ENCODE measurements around the gene MAML3.

The MAML3 gene

DNA sequence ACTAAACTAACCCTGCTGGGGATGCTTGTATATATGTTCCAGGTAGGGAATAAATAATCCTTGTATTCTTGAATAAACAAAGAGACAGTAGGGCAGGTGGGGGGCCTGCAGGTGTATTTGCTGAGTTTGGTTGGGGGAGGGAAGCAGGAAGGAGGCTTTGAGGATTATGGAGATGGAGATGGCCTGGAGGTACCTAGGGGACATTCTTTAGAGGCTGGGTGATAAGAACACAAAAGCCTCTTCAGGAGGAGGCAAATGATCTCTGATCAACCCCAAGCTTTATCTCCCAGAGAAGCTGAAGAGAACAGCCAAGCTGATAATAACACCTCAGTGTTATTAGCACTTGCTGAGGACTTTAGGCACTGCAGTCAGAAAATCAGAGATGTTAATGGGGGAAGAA is 300.7 kb downstream of the MAML3 start:
- no peak for DNase-seq

DNA sequence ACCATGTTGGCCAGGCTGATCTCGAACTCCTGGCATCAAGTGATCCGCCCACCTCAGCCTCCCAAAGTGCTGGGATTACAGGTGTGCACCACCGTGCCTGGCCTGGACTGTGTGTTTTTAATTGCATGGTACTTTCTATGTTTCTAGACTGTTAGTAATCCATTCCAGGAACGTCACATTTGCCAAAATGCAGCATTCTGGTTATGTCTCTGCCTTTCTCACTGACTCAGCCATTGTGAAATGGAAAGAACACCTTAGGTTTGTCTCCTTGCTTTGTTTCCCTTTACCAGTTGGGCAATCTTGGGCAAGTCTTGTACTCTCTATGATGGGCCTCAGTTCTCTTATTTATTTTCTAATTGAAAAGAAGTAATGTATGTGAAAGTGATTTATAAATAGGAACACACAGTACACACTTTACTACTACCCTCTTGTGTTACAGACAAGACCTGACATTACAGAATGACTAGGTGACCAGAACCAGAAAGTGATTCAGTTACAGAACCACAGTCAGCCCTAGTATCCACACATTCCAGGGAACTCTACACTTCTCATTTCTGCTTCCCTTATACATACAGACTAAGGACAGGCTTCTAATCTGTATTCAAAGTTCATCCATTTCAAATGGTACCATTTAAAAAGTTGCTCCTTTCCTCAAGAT is 301.2 kb downstream of the MAML3 start:
- DNase-seq: no peak

DNA sequence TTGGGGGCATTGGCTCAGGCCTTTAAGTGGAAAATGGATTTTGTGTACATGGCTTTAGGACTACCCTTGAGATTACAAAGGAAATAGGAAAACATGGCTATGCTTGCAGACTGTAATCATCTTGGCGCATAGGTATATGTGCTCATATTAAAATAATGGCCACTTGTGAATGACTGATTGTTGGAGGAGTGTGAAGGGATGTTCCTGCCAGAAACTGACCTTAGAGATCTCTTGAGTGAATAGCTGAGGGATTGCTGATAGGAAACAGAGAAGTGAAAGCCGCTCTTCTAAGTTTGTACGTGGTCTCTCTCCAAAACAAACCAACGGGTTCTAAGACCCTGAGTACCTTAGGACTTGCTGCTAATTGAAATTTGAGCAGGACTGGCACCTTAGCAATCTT is 302.3 kb downstream of the MAML3 start:
- DNase-seq: no peak

DNA sequence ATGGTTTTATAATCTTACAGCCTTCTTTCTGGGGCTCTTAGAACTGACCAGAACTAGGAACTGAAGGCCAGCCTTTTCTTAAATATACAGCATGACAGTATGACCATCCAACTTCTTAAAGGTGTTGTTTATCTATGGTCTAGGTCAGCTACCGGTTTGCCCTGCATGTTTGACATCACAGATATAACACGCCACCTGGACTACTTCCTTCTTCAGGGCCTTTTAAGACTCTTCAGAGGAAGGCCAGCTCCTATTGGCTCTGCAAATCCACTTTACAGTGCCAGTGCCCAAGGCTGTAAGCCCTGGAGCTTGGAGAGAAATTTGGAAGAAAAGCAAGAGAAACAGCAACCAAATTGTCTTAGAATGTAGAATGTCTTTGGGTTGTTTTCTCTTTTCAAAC is 302.9 kb downstream of the MAML3 start:
- no peak for DNase-seq

DNA sequence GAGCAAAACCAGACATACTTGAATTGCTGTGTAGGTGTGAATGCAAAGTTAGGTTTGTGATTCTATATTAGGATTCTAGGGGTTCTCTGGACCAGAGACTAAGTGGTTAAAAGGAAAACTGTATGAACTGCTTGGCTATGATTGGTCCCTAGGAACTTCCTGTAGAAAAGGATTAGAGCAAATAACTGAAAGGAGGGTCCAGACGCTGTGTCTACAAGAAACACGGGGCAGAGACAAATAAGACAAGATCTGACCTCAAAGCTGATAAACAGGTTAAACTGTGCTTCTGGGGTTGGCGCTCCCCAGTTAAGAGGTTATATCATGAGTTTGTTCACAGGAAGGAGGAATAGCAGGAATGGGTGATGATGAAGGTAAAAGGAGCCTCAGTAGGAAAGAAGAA is 304.8 kb downstream of the MAML3 start:
- no peak for DNase-seq

DNA sequence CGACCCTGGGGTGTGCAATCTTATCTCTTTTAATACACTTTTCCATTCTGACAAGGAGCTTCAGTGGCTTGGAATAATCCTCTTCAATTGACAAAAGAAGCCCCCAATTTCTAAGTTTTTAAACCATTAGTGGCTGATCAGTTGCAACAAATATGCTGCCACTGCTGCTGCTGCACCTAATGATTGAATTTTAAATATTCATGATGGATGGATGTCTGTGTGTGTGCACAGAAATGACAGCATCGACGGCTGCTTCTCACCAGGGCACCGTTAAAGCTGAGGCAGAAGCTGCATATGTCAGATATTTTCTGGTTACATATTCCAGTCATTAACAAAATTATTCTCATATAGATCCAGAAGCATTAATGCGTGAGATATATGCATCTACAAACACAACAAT is 306.0 kb downstream of the MAML3 start:
- DNase-seq: no peak

DNA sequence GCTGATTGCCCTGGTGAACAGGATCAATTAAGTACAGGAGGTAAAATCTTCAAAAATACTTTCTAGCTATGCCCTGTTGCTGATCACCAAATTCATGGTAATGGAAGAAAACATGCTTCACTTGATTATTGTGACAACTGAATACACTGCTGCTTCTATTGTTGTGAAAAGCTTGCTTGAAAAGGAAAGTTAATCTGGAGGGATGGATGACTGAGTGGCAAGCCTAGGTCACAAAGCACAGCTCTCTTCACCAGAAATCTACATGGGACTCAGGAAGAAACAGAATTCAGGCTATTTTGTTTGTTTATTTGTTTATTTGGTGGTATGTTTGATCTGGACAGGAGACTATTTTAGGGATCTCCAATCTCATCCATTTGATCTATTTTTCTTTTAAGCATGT is 306.4 kb downstream of the MAML3 start:
- DNase-seq: no peak

DNA sequence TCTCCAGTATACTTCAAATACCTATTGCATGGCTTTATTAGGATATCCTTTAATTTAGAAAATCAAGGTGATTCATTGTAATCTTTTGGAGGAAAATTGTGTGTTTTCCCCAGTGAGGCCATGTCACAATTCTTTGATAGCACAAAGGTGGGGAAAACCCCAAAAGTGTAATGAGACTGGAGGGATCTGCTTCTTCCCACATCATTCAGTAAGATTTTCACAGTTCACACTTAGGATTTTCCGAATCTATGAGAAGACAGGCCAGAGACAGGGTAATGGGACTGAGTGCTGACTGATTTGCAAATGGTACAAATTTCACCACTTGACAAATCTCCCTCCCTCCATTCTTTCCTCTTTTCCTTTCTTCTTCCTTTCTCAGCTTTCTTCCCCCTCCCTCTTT is 307.2 kb downstream of the MAML3 start:
- no peak for DNase-seq

DNA sequence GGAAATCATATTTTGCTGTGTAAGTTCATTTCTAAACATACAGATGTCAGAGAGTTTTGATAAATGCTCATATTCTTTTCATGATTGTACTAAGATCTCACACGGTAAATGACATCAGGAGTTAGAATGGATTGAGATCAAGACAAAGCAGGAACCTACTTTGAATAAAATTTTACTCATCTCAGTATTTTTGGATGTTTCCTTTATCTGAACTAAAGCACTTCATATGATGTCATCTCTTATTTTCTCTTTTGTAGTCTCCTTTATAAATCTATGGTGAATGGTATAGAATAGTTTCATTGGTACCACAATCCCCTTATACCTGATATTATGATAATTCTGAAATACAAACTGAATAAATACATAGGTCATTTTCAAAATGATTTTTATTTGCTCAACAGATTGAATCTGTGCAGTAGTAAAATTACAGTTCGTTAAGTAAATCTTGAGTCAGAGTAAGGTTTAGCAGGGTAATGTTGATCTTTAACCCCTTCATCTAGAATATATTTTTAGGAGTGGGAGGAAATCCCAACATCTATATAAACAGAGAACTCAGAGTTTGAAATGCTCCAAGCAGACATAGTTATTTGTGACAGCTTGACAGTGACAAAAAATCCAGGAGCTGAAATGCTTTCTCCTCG is 308.4 kb downstream of the MAML3 start:
- no peak for DNase-seq

DNA sequence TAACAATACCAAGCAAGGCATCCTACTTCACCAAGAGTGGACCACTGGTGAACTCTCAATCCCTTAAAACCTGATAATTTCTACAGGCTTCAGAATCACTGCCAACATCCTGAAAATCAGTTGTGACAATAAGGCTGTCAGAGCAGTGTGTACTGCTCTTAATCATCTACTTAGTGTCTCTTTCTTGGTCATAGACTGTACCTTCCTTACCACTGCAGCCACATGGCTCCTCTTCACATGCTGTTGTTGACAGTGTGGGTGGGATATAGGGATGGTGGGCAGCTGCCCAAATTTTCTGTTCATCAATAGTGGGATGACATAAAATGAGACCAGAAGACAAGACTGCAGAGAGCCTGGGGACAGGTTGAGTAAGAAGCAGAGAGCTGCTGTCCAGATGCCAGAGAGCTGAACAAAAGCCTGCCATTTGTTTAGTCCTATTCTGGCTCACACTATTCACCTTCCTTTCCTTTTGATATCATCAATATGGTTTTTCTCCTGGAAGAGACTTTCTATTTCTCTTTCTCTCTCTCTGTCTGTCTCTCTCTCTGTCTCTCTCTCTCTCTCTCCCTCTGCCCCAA is 309.4 kb downstream of the MAML3 start:
- no peak for DNase-seq

DNA sequence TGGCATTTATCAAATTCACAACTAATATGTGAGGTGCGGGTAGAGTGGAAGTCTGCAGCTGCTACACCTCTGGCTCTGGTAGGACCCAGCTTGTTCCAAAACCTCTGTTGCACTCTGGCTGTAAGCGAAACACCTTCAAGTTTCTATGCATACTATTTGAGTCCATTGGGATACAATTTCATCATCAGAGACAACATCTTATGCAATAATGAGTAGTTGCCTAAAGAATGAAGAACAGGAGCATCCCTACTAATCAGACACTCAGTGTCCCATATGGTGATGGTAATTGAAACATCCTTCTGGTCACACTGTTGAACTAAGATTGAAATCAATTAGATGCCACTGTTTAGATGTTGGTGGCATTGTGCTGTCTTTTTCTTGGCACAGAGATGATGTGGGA is 309.9 kb downstream of the MAML3 start:
- DNase-seq: no peak

DNA sequence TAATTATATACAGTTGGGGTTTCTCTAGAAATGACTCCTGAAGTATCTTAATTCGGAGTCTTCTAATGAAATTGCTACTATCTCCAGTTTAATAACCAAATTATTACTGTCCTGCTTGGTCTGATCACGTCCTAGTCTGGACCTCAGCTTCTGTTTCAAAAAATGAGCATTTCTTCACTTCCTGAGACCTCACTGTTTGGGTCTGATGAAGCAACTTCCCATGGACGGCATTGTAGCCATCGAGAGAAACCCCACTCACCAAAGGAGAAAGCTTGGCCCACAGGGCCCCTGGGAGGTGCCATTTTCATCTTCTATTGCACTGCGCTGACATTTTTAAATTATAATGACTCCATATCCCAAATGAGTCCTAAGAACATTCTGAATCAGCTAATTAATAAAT is 310.3 kb downstream of the MAML3 start:
- no peak for DNase-seq

DNA sequence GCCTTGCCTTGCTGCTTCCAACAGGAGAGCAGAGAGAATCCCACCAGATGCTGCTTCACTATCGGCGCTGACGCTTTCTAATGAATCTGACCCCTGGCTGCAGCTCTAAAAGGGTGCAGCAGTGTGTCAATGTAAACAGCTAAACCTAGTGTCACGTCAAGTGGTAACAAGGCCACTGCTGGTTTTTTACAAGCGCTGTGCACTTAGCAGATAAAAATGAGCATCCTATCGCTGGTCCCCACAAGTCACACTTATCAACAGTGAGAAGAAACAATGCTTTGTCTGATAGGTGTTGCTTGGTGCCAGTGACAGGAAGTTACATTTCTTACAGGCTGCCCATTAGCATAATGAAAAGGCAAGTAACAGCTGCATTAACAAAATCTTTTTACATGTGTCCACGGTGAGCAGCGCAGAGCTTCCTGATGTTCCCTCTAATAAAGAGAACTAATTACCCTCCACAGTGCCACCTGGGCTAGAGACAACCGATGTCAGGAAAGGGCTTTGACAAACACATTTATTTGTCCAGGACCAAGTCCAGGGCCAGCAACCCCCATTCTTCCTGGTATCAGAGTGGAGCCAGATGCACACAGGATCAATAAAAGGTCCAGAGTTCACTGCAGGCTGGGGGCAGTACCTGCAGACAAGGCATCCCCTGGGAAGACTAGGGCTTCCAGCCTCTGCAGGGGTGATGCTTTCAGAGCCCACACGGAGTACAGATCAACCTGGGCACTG is 312.4 kb downstream of the MAML3 start:
- no peak for DNase-seq

DNA sequence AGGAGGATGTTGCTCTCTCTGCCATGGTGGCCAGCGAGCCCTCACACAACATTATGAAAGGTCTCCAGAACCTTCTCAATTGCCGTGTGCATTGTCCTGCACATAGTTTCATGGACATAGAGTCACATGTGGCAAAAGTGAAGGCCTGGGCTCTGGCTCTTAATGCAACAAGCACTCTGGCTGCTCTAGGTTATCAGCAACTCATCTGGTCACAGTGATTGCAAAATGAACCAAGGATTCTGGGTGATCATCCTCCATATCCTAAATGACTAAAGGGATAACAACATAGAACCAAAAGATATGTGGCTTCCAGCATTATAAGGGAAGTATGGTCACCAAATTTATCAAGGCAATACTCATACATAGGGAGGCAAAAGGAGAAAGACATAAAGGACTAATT is 313.2 kb downstream of the MAML3 start:
- DNase-seq: no peak

DNA sequence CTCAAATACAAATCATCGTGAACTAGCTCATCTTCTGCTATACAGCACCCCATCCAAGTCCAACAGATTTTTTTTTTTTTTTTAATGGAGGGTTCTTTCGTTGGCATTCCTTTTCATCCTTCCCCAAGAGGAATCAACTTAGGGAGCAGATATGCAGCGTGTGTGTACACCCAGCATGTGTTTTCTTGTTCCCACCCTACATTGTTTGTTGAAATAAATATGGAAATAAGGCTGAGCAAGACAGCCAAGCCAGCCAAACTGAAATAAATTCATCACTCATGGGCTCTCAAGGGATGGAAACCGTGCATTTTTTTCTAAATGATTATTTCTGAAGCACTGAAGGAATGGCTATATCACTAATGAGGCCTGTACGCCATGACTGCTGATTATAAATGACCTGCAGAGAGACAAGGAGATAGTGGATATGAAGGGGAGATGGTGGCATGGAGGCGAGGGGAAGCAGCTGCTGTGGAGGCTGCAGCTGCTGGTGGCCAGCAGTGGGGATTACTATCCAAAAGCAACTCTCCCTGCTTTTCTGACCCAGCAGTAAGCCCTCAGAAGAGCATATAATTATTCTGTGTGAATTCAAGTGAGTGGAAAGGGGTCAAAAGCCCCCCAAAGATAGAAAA is 314.5 kb downstream of the MAML3 start:
- no peak for DNase-seq

DNA sequence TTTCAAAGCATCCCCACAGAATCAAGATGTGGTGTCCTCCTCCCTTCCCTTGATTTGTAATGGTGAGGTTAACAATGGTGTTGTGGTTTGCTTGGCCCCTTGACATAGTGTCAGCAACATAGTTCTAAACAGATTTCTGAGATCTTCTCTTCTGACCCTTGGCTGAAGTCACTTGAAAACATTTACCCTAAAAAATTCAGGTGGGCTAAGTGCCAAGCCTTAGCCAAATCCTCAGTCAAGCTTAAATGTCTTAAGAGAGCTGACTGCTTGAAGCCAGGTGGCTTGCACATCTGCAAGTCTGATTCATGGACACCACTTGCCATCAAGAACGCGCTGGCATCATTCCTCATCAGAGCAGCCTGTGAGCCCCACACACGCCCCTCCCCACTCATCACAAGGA is 315.2 kb downstream of the MAML3 start:
- no peak for DNase-seq

DNA sequence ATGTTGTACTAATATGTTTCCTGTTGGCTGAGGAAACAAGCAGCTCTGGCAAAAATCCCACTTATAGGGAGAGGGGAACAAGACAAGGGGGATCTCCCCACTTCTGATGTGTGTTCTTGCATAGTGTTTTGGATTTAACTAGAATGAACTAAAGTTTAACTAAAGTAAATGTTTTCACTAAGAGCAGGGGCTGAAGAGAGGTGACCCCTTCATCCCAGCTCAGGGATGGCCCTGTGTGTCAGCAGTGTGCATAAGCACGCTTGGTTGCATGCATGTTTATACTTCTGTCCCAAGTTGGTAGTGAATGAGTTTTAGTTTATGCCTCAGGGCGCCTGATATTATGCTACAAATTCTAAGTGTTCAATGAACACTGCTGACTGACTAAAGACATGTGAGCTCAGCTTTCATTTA is 319.0 kb downstream of the MAML3 start:
- peak; percentile 74 for DNase-seq

DNA sequence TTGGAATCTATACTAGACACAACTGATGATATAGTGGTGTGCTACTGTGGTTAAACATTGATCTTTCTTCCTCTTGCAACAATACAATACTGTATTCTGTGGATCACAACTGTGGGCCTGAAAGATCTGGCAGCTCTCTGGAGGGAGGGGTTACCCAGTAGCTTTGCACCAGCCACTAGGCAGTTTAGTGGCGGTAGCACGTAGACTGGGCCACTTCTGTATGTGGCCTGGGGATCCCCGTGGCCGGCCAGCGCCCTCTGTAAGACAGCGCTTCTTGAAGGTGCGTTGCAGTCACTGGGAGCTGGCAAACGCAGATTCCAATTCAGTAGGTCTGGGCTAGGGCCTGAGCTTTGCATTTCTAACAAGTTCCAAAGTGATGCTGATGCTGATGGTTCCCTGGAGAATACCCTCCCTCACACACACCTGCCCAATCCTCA is 319.7 kb downstream of the MAML3 start:
- DNase-seq: no peak

DNA sequence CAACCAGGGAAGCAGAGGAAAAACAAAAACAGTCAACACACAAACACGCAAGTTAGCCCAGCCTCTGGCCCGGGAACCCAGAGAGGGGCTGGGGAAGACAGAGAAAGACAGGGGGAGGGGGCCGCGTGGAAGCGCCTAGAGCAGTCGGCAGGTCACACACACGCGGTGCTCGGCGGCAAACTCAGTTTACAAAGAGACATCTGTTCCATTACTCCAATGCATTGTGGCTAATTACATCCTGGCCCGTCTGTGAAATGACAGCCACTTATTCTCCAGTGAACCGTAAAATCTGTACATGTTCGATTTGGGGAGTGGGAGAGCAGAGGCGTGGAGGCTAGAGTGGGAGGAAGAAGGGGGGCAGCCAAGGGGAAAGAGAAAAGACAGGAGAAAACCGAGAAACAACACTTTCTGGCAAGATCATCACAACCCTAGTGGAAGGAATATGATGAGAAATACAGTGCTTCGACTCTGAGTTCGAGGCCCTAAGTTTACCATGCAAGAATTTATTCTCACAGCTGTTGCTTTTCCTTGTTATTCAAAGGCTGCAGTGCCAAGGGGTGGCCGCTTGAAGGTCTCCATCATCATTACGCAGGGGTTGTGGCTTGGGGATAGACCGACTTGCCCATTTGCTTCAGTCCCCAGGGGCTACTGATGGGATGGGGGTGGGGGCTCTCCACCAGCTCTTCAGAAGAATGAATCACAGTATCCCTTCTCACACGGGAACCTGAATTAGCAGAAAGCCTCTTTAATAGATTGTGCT is 320.7 kb downstream of the MAML3 start:
- no peak for DNase-seq

DNA sequence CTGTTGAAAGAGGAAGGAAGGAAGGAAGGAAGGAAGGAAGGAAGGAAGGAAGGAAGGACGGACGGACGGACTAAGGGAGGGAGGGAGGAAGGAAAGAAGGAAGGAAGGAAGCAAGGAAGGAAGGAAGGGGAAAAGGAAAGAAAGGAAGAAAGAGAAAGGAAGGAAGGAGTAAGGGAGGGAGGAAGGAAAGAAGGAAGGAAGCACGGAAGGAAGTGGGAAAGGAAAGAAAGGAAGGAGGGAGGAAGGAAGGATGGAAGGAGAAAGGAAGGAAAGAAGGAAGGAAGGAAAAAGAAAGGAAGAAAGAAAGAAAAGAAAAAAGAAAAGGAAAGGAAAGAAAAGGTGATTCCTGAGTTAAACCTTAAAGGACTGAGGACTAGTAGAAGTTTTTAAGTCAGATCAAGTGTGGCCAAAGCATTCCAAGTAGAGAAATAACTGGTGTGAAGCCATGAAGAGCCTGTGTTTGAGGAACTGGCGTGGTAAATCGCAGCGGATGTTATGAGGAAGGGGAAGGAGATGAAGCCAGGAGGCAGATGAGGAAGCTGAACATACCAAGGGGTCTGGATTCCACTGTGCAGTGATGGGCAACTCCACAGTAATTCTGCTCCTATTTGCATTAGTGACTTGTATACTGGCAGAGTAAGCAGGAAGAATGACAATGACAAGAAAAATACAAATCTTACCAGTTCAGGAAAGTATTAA is 324.9 kb downstream of the MAML3 start:
- no peak for DNase-seq

DNA sequence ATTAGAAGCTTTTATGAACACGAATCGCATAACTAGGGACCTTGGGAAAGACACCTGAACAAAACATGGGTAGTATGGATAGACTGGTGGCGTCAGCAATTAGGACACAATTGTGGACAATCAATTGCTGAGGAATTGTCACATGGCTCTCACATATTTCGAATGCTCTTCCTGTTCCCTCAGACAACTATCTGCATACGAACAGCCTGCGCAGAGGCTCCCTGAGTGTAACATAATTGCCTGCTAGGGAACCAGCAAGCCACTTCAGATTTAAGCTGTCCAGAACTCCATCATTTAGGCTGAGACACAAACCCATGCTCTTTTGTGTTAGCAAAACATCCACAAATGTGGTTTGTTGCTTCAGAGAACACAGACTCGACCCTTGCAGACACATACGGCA is 327.6 kb downstream of the MAML3 start:
- DNase-seq: no peak

DNA sequence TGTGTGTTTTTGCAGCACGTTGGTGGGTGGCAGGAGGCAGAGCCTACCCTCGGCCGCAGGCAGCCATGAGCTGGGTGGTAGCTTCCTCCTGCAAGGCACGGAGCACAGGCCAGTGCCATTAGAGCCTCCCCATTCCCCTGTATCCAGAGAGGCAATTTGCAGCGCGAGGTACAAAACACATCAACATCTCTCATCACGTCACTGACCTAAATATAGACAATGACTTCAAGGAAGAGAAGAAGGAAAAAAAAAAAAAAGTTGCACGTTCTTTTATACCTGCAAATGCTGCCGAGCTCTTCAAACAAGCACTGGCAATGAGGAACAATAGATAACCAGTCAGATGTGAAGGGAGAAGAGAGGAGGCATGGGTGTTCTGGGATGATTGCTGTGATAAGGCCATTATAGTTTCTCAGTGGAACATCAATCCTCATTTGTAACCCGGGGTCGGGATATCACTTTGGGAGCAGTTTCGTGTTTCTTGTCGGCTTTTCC is 328.4 kb downstream of the MAML3 start:
- DNase-seq: no peak
